Breast epithelium (tissue), 4 donors: ENCODE measurements around the gene AGAP2. TPM values are rescaled to one million over a fixed set of nuclear protein-coding genes. Genes with fewer than 3 reads are reported as not detected.

ENCODE experiments used
- DNase-seq, 2 donors: peaks; one replicate each; pipeline ENCODE4 v3.0.0-alpha.2; 2019; ENCODE audit warnings: low spot score in 2 of 2
- H3K27ac ChIP-seq, 2 donors: fragments of 200-600 bp; sonication (generic) in 1 of 2; one replicate each; pipeline ENCODE4 v1.5.1; 2016 to 2019; ENCODE audit warnings: mild to moderate bottlenecking in 1 of 2
- H3K27me3 ChIP-seq, 2 donors: fragments of 200-600 bp; sonication (generic) in 1 of 2; one replicate each; pipeline versions ENCODE4 v1.5.1 to v1.6.0; 2017 to 2019; ENCODE audit warnings: control low read depth in 1 of 2, mild to moderate bottlenecking in 1 of 2
- H3K36me3 ChIP-seq: fragments of 200-600 bp; one replicate; pipeline ENCODE4 v1.5.1; 2019
- H3K4me1 ChIP-seq, 2 donors: fragments of 200-600 bp; sonication (generic); one replicate each; pipeline ENCODE4 v1.5.1; 2016 to 2019; ENCODE audit warnings: control low read depth in 1 of 2
- H3K4me3 ChIP-seq, 3 donors: fragments of 200-600 bp; sonication (generic); 1 replicate in 2 of 3; 2 replicates in 1 of 3; pipeline ENCODE4 v1.5.1; 2016 to 2019; ENCODE audit warnings: mild to moderate bottlenecking in 3 of 3, moderate library complexity in 2 of 3
- H3K9me3 ChIP-seq, 2 donors: fragments of 200-600 bp; sonication (generic) in 1 of 2; one replicate each; pipeline ENCODE4 v1.5.1; 2016 to 2019; ENCODE audit warnings: control low read depth in 1 of 2
- POLR2A ChIP-seq: fragments of 450-650 bp; IDR thresholded peaks from one replicate; pipeline ENCODE4 v1.6.1; 2016; ENCODE audit warnings: antibody characterized with exemption, mild to moderate bottlenecking, moderate library complexity
- POLR2AphosphoS5 ChIP-seq, 3 donors: sonication (generic); formaldehyde crosslinking; IDR thresholded peaks; one replicate each; pipeline ENCODE4 v1.6.1; 2017; ENCODE audit warnings: antibody characterized with exemption in 3 of 3
- intact Hi-C: fragments of 100-400 bp; cut with DNase I; formaldehyde crosslinking; loops from one replicate; pipeline ENCODE4 v1.15.1; 2023; ENCODE audit warnings: low total_unique reads
- total RNA-seq, 3 donors: library from RNA; depleted of rRNA; stranded (reverse); fragments of >200 nt; gene quantifications; one replicate each; pipeline ENCODE4 v1.1.0, GENCODE V29; 2016
- TF ChIP-seq, protein P1 (sequence below), 3 donors: fragments of 450-650 bp; IDR thresholded peaks; one replicate each; pipeline ENCODE4 v1.5.1; 2016 to 2017; ENCODE audit warnings: antibody characterized with exemption in 3 of 3, mild to moderate bottlenecking in 3 of 3, moderate library complexity in 3 of 3

AGAP2 gene
- total RNA-seq, 3 donors from 2014 or later: 1.2 to 1.8 (median 1.6) TPM

DNA sequence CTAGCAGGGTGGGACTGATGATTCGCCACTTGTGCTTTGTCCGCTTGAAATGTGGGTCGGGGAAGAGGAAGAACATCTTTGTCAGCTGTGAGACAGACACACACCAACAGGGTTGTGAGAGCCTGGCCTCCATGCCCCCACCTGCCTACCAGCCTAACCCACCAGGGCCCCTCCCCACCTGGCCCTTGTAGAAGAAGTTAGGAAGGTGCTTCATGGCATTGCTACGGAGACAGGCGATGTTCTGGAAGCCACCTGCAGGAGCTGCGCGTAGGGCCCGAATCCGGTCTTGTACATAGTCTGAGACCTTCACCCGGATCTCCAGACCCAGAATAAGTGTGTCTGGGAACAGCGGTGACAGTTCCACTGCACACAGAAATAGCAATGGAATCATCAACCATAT, 31.1 kb upstream of the AGAP2 start:
- Histone ChIP-seq H3K9me3 (no peaks in the 10 kb centered on the region), H3K27me3 (peaks cover 0 to 15% of the 10 kb centered on the region in 2 donors), H3K4me1 (peaks cover 4 to 8% of the 10 kb centered on the region in 2 donors), H3K27ac (no peak overlapping the region), H3K36me3 (no peaks in the 10 kb centered on the region), H3K4me3 (no peak overlapping the region)
- intact Hi-C loops: no loop called here
- no peak for DNase-seq
- TF ChIP-seq, protein P1, sequence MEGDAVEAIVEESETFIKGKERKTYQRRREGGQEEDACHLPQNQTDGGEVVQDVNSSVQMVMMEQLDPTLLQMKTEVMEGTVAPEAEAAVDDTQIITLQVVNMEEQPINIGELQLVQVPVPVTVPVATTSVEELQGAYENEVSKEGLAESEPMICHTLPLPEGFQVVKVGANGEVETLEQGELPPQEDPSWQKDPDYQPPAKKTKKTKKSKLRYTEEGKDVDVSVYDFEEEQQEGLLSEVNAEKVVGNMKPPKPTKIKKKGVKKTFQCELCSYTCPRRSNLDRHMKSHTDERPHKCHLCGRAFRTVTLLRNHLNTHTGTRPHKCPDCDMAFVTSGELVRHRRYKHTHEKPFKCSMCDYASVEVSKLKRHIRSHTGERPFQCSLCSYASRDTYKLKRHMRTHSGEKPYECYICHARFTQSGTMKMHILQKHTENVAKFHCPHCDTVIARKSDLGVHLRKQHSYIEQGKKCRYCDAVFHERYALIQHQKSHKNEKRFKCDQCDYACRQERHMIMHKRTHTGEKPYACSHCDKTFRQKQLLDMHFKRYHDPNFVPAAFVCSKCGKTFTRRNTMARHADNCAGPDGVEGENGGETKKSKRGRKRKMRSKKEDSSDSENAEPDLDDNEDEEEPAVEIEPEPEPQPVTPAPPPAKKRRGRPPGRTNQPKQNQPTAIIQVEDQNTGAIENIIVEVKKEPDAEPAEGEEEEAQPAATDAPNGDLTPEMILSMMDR (IDR thresholded peaks at IDR 0.05): no peak
- TF ChIP-seq POLR2AphosphoS5 (IDR thresholded peaks at IDR 0.05) (no peak), POLR2A (no peak)

- Histone ChIP-seq H3K9me3 (no peaks in the 10 kb centered on the region), H3K27me3 (peaks cover 0 to 25% of the 10 kb centered on the region in 2 donors), H3K4me3 (no peak overlapping the region), H3K36me3 (no peaks in the 10 kb centered on the region), H3K27ac (no peak overlapping the region), H3K4me1 (peaks cover 4 to 8% of the 10 kb centered on the region in 2 donors)
- intact Hi-C loops: no loop called here
- TF ChIP-seq, protein P1 (IDR thresholded peaks at IDR 0.05): no peak
- TF ChIP-seq POLR2A (no peak), POLR2AphosphoS5 (IDR thresholded peaks at IDR 0.05) (no peak)
- DNase-seq: no peak
These were observed 29.3 kb upstream of the AGAP2 start for GRCh38 chr12:57767876-57768275.

DNA sequence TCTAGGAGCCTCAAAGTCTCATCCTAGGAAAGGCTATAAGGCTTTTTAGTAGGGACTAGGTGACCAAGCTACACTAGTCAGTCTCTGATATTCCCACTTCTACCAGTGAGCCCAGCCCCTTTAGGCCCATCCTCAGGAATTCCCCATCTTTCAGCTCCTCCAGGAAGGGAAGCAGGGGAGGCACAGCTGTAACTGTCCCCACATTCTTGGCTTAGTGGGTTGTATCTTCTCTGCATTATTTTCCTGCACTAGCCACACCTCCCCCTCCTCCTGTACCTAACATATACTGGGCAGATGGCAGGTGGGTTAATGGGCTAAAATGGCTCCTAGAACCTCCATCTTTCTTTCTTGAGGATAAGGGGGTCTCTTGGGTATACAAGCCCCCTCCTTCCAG, 28.8 kb upstream of the AGAP2 start:
- no peak for DNase-seq
- Histone ChIP-seq H3K36me3 (no peaks in the 10 kb centered on the region), H3K9me3 (no peaks in the 10 kb centered on the region), H3K4me1 (peaks cover 4 to 8% of the 10 kb centered on the region in 2 donors), H3K4me3 (no peak overlapping the region), H3K27ac (no peak overlapping the region), H3K27me3 (peaks cover 0 to 25% of the 10 kb centered on the region in 2 donors)
- intact Hi-C loops: no loop called here
- TF ChIP-seq POLR2AphosphoS5 (IDR thresholded peaks at IDR 0.05) (no peak), POLR2A (no peak)
- TF ChIP-seq, protein P1 (IDR thresholded peaks at IDR 0.05): no peak

GRCh38 chr12:57766464-57767304, 28.1 kb upstream of the AGAP2 start, which contains the start of gene CYP27B1:
CYP27B1 (minus strand) TSS chr12:57767078; CDS start chr12:57767041, 37 bp downstream.
- no peak for DNase-seq
- H3K27me3 ChIP-seq: peaks cover 0 to 25% of the 10 kb centered on the region in 2 donors
- TF ChIP-seq POLR2AphosphoS5 (IDR thresholded peaks at IDR 0.05) (no peak), POLR2A (no peak)
- TF ChIP-seq, protein P1 (IDR thresholded peaks at IDR 0.05): no peak

More at GRCh38 chr12:57766464-57767304, 28.1 kb upstream of the AGAP2 start, which contains the start of gene CYP27B1:
- Histone ChIP-seq H3K4me1 (peaks cover 4 to 8% of the 10 kb centered on the region in 2 donors), H3K4me3 (peak within 1 kb of the TSS; percentile 7 to 63 (median 56)), H3K9me3 (no peaks in the 10 kb centered on the region), H3K27ac (no peak within 1 kb of the TSS), H3K36me3 (no peaks in the 10 kb centered on the region)
- intact Hi-C loops: no loop called here
